SK-N-SH (cell line): Measurements from ENCODE around the gene HPRT1. TPM values are rescaled to one million over a fixed set of nuclear protein-coding genes. Genes with fewer than 3 reads are reported as not detected.

ENCODE experiments used
- CTCF ChIA-PET: fragments of 300-600, 350-600 bp; formaldehyde crosslinking; extraction: SDS; loops from one replicate; lab custom pipeline; 2021; lab: Yijun Ruan, JAX
- POLR2A ChIA-PET: fragments of 350-600 bp; sonication (Branson Sonifier 250); formaldehyde crosslinking; extraction: SDS; loops from one replicate; lab custom pipeline; 2020; ENCODE audit warnings: antibody characterized with exemption, inconsistent platforms; lab: Yijun Ruan, JAX
- DNase-seq: peaks from one replicate; pipeline ENCODE4 v3.0.0; 2012
- H2AFZ ChIP-seq: fragments of 200-600 bp; sonication (generic); 2 replicates; pipeline ENCODE4 v1.8.1; 2016; ENCODE audit warnings: antibody characterized with exemption, mild to moderate bottlenecking, low read depth
- H3F3A ChIP-seq: fragments of 200-600 bp; sonication (generic); replicated peaks from 2 replicates; pipeline ENCODE3; 2016; ENCODE audit warnings: antibody characterized with exemption, mild to moderate bottlenecking; ENCODE audit not compliant: insufficient read depth
- H3K27ac ChIP-seq, 2 experiments: fragments of 200-500 bp in 1 of 2; fragments of 200-600 bp in 1 of 2; sonication (Bioruptor generic) in 1 of 2; sonication (generic), shearing (Covaris generic) in 1 of 2; 2 replicates each; pipeline versions ENCODE4 v1.5.1 to v1.6.1; 2014 to 2016; ENCODE audit warnings: low read depth in 2 of 2, inconsistent platforms in 1 of 2, low read length in 1 of 2, mild to moderate bottlenecking in 1 of 2, mixed read lengths in 1 of 2
- H3K27me3 ChIP-seq: fragments of 200-600 bp; sonication (generic), shearing (Covaris generic); 2 replicates; pipeline ENCODE4 v1.6.1; 2016; ENCODE audit warnings: mixed run types; ENCODE audit not compliant: insufficient read depth
- H3K36me3 ChIP-seq, 2 experiments: fragments of 200-500 bp in 1 of 2; fragments of 200-600 bp in 1 of 2; sonication (Bioruptor generic) in 1 of 2; sonication (generic) in 1 of 2; replicated peaks in 1 of 2; 2 replicates each; pipeline versions ENCODE3 to v1.5.1; 2014 to 2016; ENCODE audit warnings: low read length in 1 of 2, mild to moderate bottlenecking in 1 of 2; ENCODE audit not compliant: insufficient read depth in 2 of 2, control insufficient read depth in 1 of 2
- H3K4me1 ChIP-seq, 2 experiments: fragments of 200-500 bp in 1 of 2; fragments of 200-600 bp in 1 of 2; sonication (Bioruptor generic) in 1 of 2; sonication (generic), shearing (Covaris generic) in 1 of 2; 2 replicates each; pipeline versions ENCODE4 v1.5.1 to v1.6.1; 2014 to 2016; ENCODE audit warnings: low read depth in 1 of 2, low read length in 1 of 2, mixed run types in 1 of 2; ENCODE audit not compliant: insufficient read depth in 2 of 2, control insufficient read depth in 1 of 2
- H3K4me2 ChIP-seq: fragments of 200-600 bp; sonication (generic), shearing (Covaris generic); 2 replicates; pipeline ENCODE4 v1.6.1; 2017; ENCODE audit warnings: mixed run types
- H3K4me3 ChIP-seq, 2 experiments: fragments of 200-500 bp in 1 of 2; fragments of 200-600 bp in 1 of 2; sonication (Bioruptor generic) in 1 of 2; sonication (generic), shearing (Covaris generic) in 1 of 2; 2 replicates each; pipeline versions ENCODE4 v1.5.1 to v1.8.1; 2014 to 2016; ENCODE audit warnings: low read depth in 2 of 2, inconsistent platforms in 1 of 2, low read length in 1 of 2, mild to moderate bottlenecking in 1 of 2, mixed read lengths in 1 of 2, moderate library complexity in 1 of 2
- H3K79me2 ChIP-seq: fragments of 200-600 bp; sonication (generic); 2 replicates; pipeline ENCODE4 v1.8.1; 2017; ENCODE audit warnings: mild to moderate bottlenecking; ENCODE audit not compliant: insufficient read depth
- H3K9ac ChIP-seq: fragments of 200-600 bp; sonication (generic); 2 replicates; pipeline ENCODE4 v1.6.1; 2017; ENCODE audit warnings: mixed run types
- H3K9me2 ChIP-seq: fragments of 200-600 bp; sonication (generic); 2 replicates; pipeline ENCODE4 v1.6.1; 2017; ENCODE audit warnings: mixed run types
- H3K9me3 ChIP-seq: fragments of 200-600 bp; sonication (generic); 2 replicates; pipeline ENCODE4 v1.6.1; 2017; ENCODE audit warnings: mixed run types, mild to moderate bottlenecking, moderate library complexity
- H4K20me1 ChIP-seq: fragments of 200-600 bp; sonication (generic); 2 replicates; pipeline ENCODE4 v1.6.1; 2017; ENCODE audit warnings: mild to moderate bottlenecking, mixed run types; ENCODE audit not compliant: insufficient read depth
- EP300 ChIP-seq, 2 experiments: IDR thresholded peaks; 2 replicates each; pipeline versions ENCODE4 v1.4.0 to v1.6.1; 2012; ENCODE audit warnings: borderline replicate concordance in 1 of 2, low read depth in 1 of 2, low read length in 1 of 2
- FOSL2 ChIP-seq: IDR thresholded peaks from 2 replicates; pipeline ENCODE4 v1.4.0; 2012; ENCODE audit warnings: low read depth, mild to moderate bottlenecking, moderate library complexity, borderline replicate concordance
- JUND ChIP-seq: IDR thresholded peaks from 2 replicates; pipeline ENCODE4 v1.4.0; 2012
- MXI1 ChIP-seq: IDR thresholded peaks from 2 replicates; pipeline ENCODE4 v1.6.1; 2012; ENCODE audit warnings: mild to moderate bottlenecking, low read depth, low read length, improper control_type of control experiment
- NFIC ChIP-seq: IDR thresholded peaks from 2 replicates; pipeline ENCODE4 v1.4.0; 2012; ENCODE audit warnings: borderline replicate concordance
- NRF1 ChIP-seq: IDR thresholded peaks from 2 replicates; pipeline ENCODE4 v1.6.1; 2012; ENCODE audit warnings: low read depth, mild to moderate bottlenecking, low read length
- RAD21 ChIP-seq: IDR thresholded peaks from 2 replicates; pipeline ENCODE4 v1.6.1; 2012; ENCODE audit warnings: mild to moderate bottlenecking, low read length
- RFX5 ChIP-seq: IDR thresholded peaks from 2 replicates; pipeline ENCODE4 v1.6.1; 2012; ENCODE audit warnings: mild to moderate bottlenecking, improper control_type of control experiment, low read length
- RXRA ChIP-seq: IDR thresholded peaks from 2 replicates; pipeline ENCODE4 v1.4.0; 2012; ENCODE audit warnings: low read depth, mild to moderate bottlenecking, borderline replicate concordance
- SIN3A ChIP-seq: IDR thresholded peaks from 2 replicates; pipeline ENCODE4 v1.6.1; 2012; ENCODE audit warnings: low read depth, mild to moderate bottlenecking, low read length, moderate library complexity, borderline replicate concordance
- TEAD4 ChIP-seq: IDR thresholded peaks from 2 replicates; pipeline ENCODE4 v1.4.0; 2012; ENCODE audit warnings: mild to moderate bottlenecking, borderline replicate concordance; ENCODE audit not compliant: insufficient read depth
- USF1 ChIP-seq: IDR thresholded peaks from 2 replicates; pipeline ENCODE4 v1.4.0; 2012; ENCODE audit warnings: low read depth, borderline replicate concordance
- WGBS: methylation state at CpG from one replicate; pipeline ENCODE4 v1.1.6; 2017; ENCODE audit warnings: low lambda C conversion rate; 5-methylcytosine and 5-hydroxymethylcytosine counted together
- polyA plus RNA-seq, 3 experiments: library from polyadenylated mRNA; depleted of rRNA; stranded (reverse); fragments of >200 nt; gene quantifications; 2 replicates each; pipeline ENCODE4 v1.2.3, GENCODE V29; 2012
- TF ChIP-seq, protein P1 (sequence below): IDR thresholded peaks from 2 replicates; pipeline ENCODE4 v1.6.1; 2012; ENCODE audit warnings: mild to moderate bottlenecking, low read depth, low read length, moderate library complexity
- TF ChIP-seq, protein P2 (sequence below): IDR thresholded peaks from 2 replicates; pipeline ENCODE4; 2012

The HPRT1 gene
- polyA plus RNA-seq, 1 of the 3 experiments (the other 2 are of a cell fraction): 42.3 TPM

DNA sequence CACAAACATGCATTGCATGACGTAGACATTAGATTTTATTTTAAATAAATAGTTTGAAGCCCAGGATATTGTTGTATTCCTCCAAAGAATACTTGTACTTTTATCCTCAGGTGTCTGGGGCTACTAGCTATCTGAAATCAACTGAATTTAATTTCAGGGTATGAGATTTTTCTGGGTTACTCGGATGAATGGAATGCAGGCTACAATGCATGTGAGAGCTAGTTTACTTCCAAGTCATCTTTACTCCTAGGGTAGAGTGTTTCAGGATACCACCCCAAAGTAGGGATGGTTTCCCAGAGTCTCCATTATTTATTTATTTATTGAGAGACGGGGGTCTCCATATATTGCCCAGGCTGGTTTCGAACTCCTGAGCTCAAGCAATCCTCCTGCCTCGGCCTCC is 66.4 kb downstream of the HPRT1 start:
- WGBS: 61% methylated on average over 5 of the region's 5 CpGs
- CTCF ChIA-PET: interaction anchor here (1.1 to 1.5 kb wide), 4 partner anchors 25 to 1502 kb away, joined by 3 to 4 read pairs (median 4); no protein-coding TSS in a partner anchor
- no peaks in the 10 kb centered on the region for H3K36me3 ChIP-seq

DNA sequence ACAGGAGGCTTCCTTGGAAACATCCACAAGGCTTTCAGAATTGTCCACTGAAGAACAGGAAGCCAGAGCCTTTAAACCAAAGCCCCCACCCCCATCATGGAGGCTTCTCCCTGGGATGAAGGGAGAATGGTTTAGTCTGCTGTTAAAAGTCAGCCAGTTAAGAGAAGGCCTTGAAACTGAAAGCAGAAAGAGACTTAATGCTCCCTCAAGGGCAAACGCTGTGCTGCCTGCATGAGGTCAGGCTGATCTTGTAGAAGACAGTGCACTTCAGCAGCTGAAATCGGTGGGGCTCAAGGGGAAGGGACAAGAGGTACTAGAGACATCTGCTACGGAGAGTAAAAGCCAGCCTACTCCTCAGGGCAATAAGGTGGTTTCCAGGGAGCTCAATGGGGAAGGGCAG is 69.0 kb downstream of the HPRT1 start:
- Histone ChIP-seq H3K27ac (no peak overlapping the region), H3K4me3 (no peak overlapping the region), H4K20me1 (no peaks in the 10 kb centered on the region), H3K9me2 (no peaks in the 10 kb centered on the region), H3F3A (peaks cover 5% of the 10 kb centered on the region), H3K9ac (no peak overlapping the region), H3K4me1 (no peaks in the 10 kb centered on the region), H3K36me3 (no peaks in the 10 kb centered on the region), H3K79me2 (no peaks in the 10 kb centered on the region)
- ChIA-PET POLR2A (no interaction called here), CTCF (no interaction called here)
- no peak for DNase-seq
- 74% methylated on average over 3 of the region's 3 CpGs for WGBS
- TF ChIP-seq EP300 (IDR thresholded peaks at IDR 0.05; ENCODE audit: borderline replicate concordance in 1 of 2, low read depth in 1 of 2, low read length in 1 of 2): no peak
- no peak for TF ChIP-seq RFX5
- no peak for TF ChIP-seq RAD21
- no peak for TF ChIP-seq NRF1
- TF ChIP-seq, protein P1, sequence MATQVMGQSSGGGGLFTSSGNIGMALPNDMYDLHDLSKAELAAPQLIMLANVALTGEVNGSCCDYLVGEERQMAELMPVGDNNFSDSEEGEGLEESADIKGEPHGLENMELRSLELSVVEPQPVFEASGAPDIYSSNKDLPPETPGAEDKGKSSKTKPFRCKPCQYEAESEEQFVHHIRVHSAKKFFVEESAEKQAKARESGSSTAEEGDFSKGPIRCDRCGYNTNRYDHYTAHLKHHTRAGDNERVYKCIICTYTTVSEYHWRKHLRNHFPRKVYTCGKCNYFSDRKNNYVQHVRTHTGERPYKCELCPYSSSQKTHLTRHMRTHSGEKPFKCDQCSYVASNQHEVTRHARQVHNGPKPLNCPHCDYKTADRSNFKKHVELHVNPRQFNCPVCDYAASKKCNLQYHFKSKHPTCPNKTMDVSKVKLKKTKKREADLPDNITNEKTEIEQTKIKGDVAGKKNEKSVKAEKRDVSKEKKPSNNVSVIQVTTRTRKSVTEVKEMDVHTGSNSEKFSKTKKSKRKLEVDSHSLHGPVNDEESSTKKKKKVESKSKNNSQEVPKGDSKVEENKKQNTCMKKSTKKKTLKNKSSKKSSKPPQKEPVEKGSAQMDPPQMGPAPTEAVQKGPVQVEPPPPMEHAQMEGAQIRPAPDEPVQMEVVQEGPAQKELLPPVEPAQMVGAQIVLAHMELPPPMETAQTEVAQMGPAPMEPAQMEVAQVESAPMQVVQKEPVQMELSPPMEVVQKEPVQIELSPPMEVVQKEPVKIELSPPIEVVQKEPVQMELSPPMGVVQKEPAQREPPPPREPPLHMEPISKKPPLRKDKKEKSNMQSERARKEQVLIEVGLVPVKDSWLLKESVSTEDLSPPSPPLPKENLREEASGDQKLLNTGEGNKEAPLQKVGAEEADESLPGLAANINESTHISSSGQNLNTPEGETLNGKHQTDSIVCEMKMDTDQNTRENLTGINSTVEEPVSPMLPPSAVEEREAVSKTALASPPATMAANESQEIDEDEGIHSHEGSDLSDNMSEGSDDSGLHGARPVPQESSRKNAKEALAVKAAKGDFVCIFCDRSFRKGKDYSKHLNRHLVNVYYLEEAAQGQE: no peak
- TF ChIP-seq, all 33 proteins: peak for 0
- Histone ChIP-seq H2AFZ (peak overlapping the region; percentile 58; the same call in 1 of the 2 replicates), H3K4me2 (no peak overlapping the region), H3K9me3 (no peaks in the 10 kb centered on the region), H3K27me3 (no peaks in the 10 kb centered on the region)

More for the DNA sequence above, 66.4 kb downstream of the HPRT1 start:
- Histone ChIP-seq H3K4me3 (no peak overlapping the region), H3F3A (peaks cover 5% of the 10 kb centered on the region), H4K20me1 (no peaks in the 10 kb centered on the region), H2AFZ (no peak overlapping the region), H3K79me2 (no peaks in the 10 kb centered on the region), H3K9me2 (no peaks in the 10 kb centered on the region), H3K9me3 (no peaks in the 10 kb centered on the region), H3K4me1 (no peaks in the 10 kb centered on the region), H3K27me3 (no peaks in the 10 kb centered on the region), H3K9ac (no peak overlapping the region), H3K4me2 (no peak overlapping the region), H3K27ac (no peak overlapping the region)
- POLR2A ChIA-PET: no interaction called here
- peak; percentile 30; the same call in 1 of the 2 replicates for TF ChIP-seq FOSL2
- no peak for TF ChIP-seq MXI1
- no peak for TF ChIP-seq USF1
- TF ChIP-seq RXRA: no peak
- TF ChIP-seq, protein P2, sequence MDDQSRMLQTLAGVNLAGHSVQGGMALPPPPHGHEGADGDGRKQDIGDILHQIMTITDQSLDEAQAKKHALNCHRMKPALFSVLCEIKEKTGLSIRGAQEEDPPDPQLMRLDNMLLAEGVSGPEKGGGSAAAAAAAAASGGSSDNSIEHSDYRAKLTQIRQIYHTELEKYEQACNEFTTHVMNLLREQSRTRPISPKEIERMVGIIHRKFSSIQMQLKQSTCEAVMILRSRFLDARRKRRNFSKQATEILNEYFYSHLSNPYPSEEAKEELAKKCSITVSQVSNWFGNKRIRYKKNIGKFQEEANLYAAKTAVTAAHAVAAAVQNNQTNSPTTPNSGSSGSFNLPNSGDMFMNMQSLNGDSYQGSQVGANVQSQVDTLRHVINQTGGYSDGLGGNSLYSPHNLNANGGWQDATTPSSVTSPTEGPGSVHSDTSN: no peak
- no peak for TF ChIP-seq SIN3A
- no peak for TF ChIP-seq TEAD4
- TF ChIP-seq NFIC: no peak
- TF ChIP-seq JUND: peak; percentile 24; the same call in 1 of the 2 replicates
- no peak for DNase-seq
